ENCODE data around the gene SLC2A1. TPM values are rescaled to one million over a fixed set of nuclear protein-coding genes. Genes with fewer than 3 reads are reported as not detected.

Gene SLC2A1
- total RNA-seq, 1 donor from 2014 or later = 54.9 TPM

DNA sequence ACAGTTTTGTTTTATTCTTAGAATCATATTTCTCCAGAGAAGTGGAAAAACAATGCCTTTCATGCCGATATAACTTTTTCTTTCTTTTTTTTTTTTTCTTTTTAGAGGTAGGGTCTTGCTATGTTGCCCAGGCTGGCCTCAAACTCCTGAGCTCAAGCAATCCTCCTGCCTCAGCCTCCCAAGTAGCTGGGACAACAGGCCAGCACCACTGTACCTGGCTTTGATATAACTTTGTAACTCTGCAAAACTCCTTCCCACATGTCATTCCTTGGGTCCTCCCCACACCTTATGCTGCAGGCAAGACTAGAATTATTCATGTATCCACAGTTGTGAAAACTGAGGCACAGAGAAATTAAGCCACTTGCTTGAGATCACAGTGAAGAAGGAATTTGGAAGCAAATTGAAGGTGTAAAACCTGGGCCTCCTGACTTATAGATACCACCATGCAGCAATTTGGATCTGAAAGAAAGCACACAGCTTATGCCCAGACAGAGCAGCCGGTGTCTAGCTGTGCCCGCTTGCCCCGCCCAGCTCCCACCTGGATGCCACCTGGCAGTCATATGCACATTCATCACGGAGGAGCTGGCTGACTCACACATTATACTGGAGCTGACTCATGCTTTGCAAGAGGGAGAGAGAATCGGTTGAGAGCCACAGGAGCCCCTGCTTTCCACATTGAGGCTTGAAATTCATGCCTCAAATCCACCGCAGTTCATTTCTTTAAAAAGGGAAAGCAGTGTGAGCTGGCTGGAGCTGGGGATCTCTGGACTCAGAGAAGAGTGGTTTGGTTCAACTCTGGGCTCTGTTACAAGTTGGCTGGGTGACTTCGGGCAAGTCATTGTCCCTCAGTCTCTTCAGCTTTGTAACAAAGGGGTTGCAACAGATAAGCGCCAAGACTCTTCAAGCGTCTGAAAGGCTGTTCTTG, 8.3 kb upstream of the SLC2A1 start:
- no peak overlapping the region for H3K27ac ChIP-seq (replicated peaks)
- DNase-seq = no peak
- intact Hi-C loops (cut with micrococcal nuclease) = no loop called here

DNA sequence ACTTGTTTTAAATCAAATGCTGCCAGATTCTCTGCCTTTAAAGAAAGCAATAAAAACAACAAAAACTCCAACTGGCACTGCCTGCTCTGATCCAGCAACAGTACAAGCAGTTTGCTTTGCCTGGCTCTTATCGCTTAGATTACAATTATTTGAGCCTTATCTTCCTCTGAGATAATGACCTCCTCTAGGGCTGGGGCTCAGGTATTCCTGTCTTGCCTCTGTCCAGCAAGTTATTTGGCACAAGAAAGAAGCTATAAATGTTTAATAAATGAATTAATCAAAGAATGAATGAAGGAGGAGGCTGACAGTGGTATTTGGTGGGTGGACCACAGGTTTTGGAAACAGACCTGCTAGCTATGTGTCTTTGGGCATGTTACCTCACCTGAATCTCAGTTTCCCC, 6.7 kb upstream of the SLC2A1 start:
- DNase-seq = no peak
- no peak overlapping the region for H3K4me3 ChIP-seq
- no peaks in the 10 kb centered on the region for H3K36me3 ChIP-seq
- H3K9me3 ChIP-seq (replicated peaks) = no peaks in the 10 kb centered on the region
- no peak overlapping the region for H3K27ac ChIP-seq (replicated peaks)
- peaks cover 8% of the 10 kb centered on the region for H3K27me3 ChIP-seq (ENCODE audit: low read depth)
- no peaks in the 10 kb centered on the region for H3K4me1 ChIP-seq
- TF ChIP-seq, protein P1, sequence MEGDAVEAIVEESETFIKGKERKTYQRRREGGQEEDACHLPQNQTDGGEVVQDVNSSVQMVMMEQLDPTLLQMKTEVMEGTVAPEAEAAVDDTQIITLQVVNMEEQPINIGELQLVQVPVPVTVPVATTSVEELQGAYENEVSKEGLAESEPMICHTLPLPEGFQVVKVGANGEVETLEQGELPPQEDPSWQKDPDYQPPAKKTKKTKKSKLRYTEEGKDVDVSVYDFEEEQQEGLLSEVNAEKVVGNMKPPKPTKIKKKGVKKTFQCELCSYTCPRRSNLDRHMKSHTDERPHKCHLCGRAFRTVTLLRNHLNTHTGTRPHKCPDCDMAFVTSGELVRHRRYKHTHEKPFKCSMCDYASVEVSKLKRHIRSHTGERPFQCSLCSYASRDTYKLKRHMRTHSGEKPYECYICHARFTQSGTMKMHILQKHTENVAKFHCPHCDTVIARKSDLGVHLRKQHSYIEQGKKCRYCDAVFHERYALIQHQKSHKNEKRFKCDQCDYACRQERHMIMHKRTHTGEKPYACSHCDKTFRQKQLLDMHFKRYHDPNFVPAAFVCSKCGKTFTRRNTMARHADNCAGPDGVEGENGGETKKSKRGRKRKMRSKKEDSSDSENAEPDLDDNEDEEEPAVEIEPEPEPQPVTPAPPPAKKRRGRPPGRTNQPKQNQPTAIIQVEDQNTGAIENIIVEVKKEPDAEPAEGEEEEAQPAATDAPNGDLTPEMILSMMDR (IDR thresholded peaks at IDR 0.05; ENCODE audit: borderline replicate concordance) = no peak
- intact Hi-C loops (cut with micrococcal nuclease) = no loop called here

More for the DNA sequence above, 8.3 kb upstream of the SLC2A1 start:
- H3K36me3 ChIP-seq = no peaks in the 10 kb centered on the region
- H3K9me3 ChIP-seq (replicated peaks) = no peaks in the 10 kb centered on the region
- TF ChIP-seq, protein P1 (IDR thresholded peaks at IDR 0.05; ENCODE audit: borderline replicate concordance) = no peak
- peaks cover 6% of the 10 kb centered on the region for H3K27me3 ChIP-seq (ENCODE audit: low read depth)
- no peak overlapping the region for H3K4me3 ChIP-seq
- no peaks in the 10 kb centered on the region for H3K4me1 ChIP-seq

DNA sequence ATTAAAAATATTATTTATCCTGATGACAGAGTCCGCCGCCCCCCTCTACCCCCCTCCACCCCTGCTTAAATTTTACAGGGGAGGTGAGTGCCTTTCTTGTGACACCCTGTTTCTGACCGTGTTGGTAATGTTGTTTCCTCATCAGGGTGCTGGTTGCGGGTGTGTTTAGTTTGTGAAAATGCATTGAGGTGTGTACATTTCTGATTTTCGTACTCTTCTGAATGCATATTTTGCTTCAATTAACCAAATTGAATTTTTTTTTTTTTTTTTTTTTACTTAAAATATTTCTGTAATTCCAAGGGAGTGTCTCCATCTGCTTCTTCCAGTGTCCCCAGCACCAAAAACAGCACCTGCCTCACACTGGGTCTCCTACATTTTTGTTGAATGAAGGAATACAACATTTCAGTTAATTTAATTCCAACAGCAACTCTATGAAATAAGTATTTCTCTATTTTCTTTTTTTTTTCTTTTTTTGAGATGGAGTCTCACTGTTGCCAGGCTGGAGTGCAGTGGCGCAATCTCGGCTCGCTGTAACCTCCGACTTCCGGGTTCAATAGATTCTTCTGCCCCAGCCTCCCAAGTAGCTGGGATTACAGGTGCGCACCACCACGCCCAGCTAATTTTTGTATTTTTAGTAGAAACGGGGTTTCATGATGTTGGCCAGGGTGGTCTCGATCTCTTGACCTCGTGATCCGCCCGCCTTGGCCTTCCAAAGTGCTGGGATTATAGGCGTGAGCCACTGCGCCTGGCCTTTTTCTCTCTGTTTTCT, 5.6 kb upstream of the SLC2A1 start:
- Histone ChIP-seq H3K4me1 (peaks cover 7% of the 10 kb centered on the region), H3K4me3 (no peak overlapping the region), H3K27ac (replicated peaks) (no peak overlapping the region), H3K27me3 (ENCODE audit: low read depth) (peaks cover 9% of the 10 kb centered on the region), H3K9me3 (replicated peaks) (no peaks in the 10 kb centered on the region), H3K36me3 (no peaks in the 10 kb centered on the region)
- TF ChIP-seq, protein P1 (IDR thresholded peaks at IDR 0.05; ENCODE audit: borderline replicate concordance) = no peak
- no peak for DNase-seq
- intact Hi-C loops (cut with micrococcal nuclease) = no loop called here

DNA sequence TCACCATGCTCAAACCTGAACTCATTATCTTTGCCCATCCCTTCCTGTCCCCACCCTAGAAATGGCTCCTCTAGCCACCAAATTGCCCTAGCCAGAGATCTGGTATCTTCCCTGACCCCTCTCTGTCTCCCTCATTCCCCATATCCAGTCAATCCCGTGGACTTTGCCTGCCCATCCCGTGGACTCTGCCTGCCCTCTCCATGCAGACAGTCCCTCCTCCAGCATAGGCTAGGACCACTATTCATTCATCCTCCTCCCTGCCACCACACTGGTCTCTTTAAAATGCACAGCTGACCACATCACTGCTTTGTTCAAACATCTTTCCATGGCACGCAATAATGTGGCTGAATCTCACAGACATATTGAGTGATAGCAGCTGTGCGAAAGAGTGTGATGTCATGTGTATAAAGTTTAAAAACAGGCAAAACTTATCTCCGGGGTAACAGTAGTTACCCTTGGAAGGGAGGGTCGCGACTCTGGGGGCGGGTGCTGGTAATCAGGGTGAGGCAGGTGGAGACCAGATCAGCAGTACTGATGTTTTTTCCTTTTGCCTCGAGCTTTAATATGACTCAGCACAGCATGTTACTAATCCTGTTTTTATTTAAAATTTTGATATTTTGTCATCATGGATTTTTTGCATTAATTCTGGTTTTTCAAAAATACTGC, 4.8 kb upstream of the SLC2A1 start:
- no peak for DNase-seq
- H3K36me3 ChIP-seq = no peaks in the 10 kb centered on the region
- intact Hi-C loops (cut with micrococcal nuclease) = no loop called here
- no peak overlapping the region for H3K4me3 ChIP-seq
- TF ChIP-seq, protein P1 (IDR thresholded peaks at IDR 0.05; ENCODE audit: borderline replicate concordance) = no peak
- no peaks in the 10 kb centered on the region for H3K9me3 ChIP-seq (replicated peaks)
- peaks cover 9% of the 10 kb centered on the region for H3K27me3 ChIP-seq (ENCODE audit: low read depth)
- peaks cover 14% of the 10 kb centered on the region for H3K4me1 ChIP-seq
- no peak overlapping the region for H3K27ac ChIP-seq (replicated peaks)

DNA sequence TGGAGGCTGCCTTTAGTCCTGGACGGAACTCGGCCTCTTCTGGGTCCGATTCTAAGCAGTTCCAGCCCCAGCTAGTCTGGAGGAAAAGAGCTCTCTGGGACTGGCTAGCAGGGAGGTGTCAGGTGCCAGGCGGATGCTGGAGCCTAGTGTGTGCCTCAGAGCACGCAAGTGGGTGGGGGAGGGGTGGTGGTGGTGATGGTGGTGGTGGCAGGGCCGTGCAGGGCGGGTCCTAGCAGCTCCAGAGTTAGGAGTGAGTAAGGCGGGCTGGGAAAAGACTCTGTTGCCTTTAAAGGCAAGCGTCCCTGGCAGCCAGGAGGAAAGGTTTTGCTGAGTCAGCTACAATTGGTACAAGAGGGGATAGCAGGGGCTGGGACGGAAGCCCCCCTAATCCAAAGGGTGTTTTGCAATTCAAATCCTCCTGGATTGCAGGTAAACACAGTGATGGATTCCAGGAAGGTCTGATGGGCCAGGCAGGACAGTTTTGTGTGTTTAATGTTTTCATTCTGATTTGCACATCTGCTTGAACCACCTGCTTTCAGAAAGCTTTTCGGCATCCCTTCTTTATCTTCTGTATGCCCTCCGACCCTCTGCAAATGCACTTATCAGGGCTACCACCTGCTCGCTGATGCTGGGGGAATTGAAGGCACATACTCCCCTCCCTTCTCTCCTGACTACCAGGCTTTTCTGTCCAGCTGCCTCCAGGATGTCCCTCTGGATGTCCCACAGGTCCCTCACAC, 4.1 kb upstream of the SLC2A1 start:
- DNase-seq = peak; percentile 36
- TF ChIP-seq, protein P1 (IDR thresholded peaks at IDR 0.05; ENCODE audit: borderline replicate concordance) = no peak
- Histone ChIP-seq H3K4me1 (peaks cover 18% of the 10 kb centered on the region), H3K27ac (replicated peaks) (no peak overlapping the region), H3K9me3 (replicated peaks) (no peaks in the 10 kb centered on the region), H3K27me3 (ENCODE audit: low read depth) (peaks cover 9% of the 10 kb centered on the region), H3K36me3 (no peaks in the 10 kb centered on the region), H3K4me3 (no peak overlapping the region)
- intact Hi-C loops (cut with micrococcal nuclease) = no loop called here

Measured in left ventricle myocardium inferior (tissue), 1 donor.